ENCODE data around the gene ZNF586.

GRCh38 chr19:57814505-57815246 lies 45.2 kb downstream of the ZNF586 start, which contains the start of gene ZNF552:
- TF ChIP-seq SP1 (IDR thresholded peaks at IDR 0.05) (no peak), ARNT (IDR thresholded peaks at IDR 0.05) (no peak), FOXA1 (IDR thresholded peaks at IDR 0.05) (no peak), L3MBTL2 (conservative IDR thresholded peaks at IDR 0.05) (no peak), NFRKB (IDR thresholded peaks at IDR 0.05) (no peak), CTBP1 (IDR thresholded peaks at IDR 0.05; ENCODE audit: borderline replicate concordance) (no peak)

Data from HEK293T (cell line).